Hematopoietic multipotent progenitor cell treated with erythropoietin and hydrocortisone succinate and interleukin-3 and kit ligand, for 15 days (in vitro differentiated cells): ENCODE results near the gene CEACAM1.
"Not testable (repeated sequence)": the region's sequence is repeated elsewhere in the genome, so short reads cannot be mapped to it uniquely, and the experiment has no call there.

Source experiments
- DNase-seq: peaks from one replicate; pipeline ENCODE4 v3.0.0-alpha.2; 2015; ENCODE audit warnings: low spot score

The CEACAM1 gene

DNA sequence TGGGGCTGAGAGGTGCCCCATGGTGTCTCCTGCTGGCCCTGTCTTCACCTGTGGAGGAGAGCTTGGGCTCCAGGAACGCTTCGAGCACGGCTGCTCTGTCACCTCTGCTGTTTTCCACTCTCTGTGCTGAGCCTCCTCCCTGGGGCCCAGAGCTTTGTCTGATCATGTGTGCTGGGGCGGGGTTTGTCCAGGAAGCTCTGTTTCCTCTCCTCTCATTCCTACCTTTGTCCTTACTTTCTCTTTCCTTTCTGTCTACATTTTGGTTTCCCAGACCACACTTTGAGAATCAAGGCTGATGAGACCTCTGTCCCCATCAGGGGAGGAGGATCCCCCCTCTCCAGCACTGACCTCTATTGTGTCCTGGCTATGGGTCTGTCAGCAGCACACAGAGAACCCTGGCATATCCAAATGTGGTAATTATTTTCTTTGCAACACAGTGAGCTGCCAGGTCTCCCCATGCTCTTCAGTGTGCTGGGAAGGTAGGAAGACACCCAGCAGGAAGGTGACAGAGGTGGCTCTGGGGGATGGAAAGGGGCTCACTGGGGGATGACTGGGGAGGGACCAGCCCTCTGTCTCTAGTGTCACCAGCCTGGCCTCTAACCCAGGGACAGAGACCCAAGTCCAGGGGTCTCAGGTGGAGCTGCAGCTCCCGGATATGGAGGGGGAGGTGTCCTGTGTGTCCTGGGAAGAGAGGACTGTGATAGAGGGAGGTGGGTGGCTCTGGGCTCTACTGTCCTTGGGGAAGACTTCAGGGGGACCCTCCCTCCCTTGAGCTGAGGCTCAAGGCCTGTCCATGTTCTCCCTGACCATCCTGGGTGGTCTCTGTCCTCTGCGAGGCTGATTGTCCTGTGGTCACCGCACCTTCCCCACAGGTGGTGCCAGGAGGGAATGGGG is at the start of gene CEACAM1:
CEACAM1 (minus strand) TSS at position 128 of the 894 bp plus-strand sequence; CDS start at position 21, 107 bp downstream.
- DNase-seq: no peak

DNA sequence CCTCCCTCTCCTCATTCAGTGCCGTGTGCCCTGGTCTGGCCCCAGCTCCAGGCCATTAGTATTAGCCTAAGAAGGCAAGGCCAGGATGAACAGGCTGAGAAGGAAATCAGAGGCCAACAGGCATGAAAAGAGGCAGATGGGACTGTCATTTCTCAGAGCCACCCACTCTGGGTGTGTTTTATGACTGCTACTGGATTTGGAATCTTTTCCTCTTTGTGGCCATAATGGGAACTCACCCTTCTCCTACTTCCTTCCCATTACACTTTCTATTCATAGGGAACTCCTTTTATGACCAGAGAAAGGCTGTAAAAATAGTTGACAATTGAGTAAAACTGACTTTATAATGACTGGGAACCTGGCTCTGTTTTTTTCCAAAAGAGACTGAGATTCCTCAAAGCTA is 48.7 kb upstream of the CEACAM1 start:
- DNase-seq: no peak

DNA sequence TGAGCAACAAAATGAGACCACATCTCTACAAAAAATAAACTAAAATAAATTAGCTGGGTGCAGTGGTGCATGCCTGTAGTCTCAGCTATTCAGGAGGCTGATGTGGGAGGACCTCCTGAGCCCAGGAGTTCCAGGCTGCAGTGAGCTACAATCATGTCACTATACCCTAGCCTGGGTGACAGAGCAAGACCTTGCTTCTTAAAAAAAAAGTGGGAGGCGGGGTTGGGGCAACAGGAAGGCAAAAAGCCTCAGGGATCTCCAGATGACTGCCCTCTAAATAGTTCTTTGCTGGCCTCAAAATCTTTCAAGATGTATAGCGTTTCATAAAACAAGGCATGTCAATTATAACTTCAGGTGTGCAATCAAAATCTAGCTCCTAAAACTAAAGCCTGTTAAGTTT is 48.0 kb upstream of the CEACAM1 start:
- no peak for DNase-seq

DNA sequence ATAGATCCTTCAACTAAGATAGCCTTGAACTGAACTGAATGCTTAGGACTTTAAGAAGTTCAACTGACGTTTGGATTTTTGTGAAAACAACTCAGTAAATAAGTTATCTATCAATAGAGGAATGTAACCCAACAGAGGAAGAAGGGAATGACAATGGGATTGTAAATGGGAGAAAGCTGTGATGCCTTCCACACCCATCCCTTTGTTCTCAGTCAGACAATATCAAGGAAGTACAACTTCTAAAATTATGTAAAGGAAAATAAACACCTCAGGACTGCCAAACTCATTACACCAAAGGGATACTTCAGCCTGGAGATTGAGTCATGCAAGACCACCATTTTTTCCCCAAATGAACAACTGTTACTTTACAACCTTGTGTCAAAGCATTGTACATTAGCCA is 45.4 kb upstream of the CEACAM1 start:
- DNase-seq: no peak

DNA sequence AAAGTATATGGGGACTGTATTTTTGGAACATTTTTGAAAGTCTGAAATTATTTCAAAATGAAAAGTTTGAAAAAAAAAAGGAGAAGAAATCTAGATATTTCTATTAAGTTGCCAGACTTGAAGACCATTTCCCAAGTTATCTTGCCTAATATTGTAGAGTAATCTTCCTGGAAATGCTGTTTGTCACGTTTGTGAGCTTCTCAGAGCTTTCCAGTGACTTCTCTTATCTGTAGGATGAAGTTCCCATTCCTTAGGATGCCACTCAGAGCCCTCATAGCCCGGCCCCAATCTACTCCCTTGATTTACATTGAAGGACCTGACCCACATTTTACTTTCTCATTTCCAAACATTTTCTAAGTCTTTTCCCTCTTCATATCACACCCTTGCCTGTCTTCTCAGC is 42.8 kb upstream of the CEACAM1 start:
- no peak for DNase-seq

DNA sequence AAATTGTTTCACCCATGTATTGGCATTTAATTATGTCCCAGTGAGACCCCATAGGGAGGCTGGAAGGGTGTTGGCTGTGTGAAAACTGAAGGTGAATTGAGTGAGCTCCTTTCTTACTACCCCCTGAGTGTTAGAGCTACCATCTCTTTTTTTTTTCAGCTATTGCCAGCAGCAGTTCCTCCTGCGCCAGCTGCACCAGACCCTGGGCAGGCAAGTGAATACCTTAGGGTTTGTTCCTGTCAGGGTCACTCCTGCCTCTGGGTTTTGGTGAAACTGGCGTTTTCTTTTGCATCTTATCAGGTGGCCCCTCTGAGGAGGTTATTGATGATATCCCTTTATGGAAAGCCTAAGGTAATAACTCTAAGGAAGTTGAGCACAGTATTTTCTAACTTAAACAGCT is 40.9 kb upstream of the CEACAM1 start:
- no peak for DNase-seq

DNA sequence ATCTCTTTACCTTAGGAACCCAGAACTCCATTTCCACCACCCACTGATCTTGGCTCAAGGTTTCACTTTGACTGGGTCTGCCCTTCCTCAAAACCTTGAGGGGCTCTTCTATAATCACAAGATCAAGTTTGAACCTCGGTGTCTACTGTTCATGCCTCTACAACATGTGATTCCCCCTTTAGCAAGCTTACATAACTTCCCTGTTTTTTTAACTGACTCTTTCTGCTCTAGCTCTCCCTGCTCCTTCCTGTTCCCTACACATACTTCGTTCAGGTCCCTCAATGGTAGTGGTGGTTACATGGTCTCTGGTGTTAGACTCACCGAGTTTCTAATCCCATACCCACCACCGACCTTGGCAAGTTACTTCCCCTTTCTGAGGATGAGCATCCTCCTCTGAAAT is 39.7 kb upstream of the CEACAM1 start:
- DNase-seq: no peak

DNA sequence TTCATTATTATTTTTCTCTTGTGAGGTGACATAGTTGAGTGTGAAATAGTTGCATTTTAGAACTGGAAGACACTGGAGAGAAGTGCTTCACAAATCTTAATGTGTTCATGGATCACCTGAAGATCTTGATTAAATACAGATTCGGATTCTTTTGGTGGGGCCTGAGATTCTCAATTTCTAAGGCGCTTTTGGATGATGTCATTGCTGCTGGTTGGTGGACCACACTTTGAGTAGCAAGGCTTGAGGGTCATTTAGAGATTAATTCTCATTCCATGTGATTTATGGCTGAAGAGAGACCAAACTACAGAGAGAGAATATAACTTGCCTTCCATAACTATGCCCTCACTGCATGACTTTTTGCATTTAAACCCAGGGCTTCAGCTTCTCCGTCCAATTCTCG is 39.3 kb upstream of the CEACAM1 start:
- no peak for DNase-seq

DNA sequence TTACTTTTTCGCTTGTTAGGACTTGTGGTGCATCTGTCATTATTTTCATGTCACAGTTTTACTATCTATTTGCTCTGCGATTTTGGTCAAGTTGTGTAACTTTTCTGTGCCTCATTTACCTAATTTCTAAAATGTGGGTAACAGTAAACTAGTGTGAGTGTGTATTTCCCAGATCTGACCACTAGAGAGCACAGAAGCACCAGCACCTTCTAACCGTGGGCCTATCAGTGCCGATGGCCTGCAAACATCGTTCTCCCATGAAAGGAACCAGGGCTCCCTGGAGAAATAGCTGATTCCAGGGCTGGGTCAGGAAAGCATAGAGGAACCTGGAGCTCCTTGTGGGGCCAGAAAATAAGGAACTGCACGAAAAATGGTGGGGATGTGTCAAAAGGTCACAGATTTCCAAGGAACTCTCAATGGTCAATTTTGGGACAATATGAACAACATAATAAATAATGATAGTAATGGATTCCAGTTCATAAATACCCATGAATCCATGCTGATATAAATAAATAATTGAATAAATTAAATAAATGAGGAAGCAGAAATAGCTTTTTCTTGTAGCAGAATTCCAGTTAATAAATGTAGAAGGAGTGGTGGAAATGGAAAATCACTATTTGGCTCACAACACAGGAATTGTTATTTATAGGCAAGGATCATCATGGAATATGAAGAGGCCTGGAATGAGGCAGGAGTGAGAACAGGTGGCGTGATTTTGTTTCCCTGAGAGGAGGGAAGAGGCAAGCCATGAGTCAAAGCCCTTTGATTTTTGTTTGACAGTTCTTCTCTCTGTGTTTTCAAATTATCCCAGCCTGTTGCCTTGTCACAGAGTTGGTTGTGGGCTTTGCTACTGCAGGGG is 35.3 kb upstream of the CEACAM1 start:
- no peak for DNase-seq

DNA sequence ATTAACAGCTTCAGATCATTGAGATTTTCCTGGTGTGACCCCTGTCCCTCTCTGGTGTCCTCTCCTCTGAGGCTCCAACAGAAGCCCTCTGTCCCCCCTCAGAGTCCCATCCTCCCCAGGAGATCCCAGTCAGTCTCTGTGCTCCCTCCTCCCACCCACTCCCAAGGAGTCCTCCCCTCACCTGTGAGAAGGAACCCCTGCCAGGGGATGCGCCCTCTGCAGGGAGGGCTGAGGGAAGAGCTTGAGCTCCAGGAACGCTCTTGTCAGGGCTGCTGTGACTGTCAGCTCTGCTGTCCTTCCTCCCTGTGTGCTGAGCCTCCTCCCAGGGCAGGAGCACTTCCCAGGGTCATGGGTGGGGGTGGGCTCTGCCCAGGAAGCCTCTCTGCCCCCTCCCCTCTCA is 33.2 kb upstream of the CEACAM1 start:
- no peak for DNase-seq

DNA sequence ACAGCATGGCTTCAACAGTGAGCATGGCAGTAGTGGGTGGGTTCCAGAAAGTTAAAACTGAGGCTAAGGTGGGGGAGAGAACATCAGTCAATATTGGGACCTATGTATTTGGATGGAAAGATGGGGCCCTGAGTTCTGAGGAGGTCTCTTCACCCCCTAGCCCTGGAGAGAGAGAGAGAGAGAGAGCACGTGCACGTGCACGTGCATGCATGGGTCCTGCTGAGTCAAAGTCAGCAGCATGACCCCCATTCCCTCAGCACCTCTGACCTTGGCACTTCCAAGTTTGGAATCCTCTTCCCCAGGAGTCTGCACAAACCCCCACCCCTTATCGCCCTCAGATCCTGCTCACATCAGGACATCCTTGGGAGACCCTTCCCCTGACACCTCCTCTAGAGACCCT is 32.5 kb upstream of the CEACAM1 start:
- DNase-seq: no peak

DNA sequence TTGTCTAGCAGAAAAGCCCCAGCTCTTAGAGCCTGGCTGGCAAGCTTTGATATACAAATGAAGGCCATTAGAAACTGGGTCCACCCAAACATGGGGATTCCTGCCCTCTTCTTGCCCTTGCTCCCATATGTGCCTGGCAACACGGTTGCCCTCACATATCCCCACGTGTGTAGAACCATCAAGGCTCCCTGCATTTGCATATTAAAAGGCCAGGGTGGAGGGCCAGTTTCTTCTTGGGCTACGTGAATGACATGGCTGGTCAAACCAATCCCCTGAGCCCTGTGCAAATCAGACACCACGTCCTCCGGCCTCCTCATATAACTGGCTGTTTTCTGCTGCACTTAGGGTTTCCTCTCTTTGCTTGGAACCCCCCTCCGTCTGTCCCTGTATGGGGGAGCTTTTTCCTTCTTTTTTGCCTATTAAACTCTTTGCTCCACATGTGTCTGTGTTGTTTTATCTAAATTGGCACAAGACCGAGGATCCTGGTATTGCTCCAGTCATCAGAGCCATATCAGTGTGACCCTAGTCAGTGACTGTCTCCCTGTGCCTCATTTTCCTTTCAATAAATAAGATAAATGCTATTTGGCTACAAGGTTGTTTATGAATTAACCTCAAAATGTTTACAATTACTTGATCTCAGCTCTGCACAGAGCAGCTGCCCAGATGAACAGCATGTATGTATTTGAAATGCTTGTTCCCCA is 30.3 kb upstream of the CEACAM1 start:
- no peak for DNase-seq

DNA sequence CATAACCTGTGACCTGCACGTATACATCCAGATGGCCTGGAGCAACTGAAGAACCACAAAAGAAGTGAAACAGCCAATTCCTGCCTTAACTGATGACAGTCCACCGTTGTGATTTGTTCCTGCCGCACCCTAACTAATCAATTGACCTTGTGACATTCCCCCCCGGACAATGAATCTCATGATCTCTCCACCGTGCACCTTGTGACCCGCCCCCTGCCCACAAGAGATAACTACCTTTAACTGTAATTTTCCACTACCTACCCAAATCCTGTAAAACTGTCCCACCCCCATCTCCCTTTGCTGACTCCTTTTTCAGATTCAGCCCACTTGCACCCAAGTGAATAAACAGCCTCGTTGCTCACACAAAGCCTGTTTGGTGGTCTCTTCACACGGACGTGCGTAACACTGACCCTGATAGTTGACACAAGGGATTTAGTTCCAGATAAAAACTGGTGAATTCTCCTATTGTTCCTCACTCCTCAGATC is 29.1 kb upstream of the CEACAM1 start:
- DNase-seq: not testable (repeated sequence)

DNA sequence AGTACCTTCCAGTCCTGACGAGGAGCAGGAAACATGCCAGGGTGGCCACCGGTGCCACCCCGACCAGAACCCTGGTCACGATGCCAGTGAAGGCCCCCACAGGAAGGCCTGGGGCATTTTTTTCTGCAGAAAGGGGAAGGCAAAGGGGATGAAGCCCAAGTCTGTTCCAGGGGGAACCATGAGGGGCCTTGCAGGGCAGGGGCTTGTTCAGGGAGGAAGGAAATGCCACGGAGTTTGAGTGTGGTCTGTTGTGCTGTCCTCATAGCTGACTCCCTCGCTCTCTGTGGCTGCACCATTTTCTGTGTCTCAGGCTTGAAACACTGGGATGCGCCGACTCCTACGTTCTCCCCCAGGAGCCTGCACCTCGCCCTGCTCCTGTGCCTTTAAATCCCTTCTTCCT is 27.5 kb upstream of the CEACAM1 start:
- DNase-seq: no peak

DNA sequence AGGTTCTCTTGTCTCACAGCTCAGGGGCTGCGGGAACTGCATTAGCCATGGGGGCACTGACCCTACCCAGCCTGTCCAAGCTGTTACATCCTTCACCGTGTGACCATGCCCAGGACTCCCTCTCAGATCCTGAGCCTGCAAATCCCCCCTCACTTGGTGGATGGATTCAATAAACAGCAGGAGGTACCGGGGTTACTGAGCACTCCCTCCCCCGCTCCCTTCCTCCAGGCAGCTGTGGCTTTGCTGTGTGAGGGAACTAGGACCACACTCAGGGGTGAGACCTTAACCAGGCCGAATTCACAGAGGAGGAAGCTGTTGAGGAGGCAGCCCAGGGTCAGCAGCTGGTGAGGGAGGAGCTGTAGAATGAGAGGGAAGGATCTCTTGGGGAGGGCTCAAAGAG is 27.0 kb upstream of the CEACAM1 start:
- DNase-seq: no peak

DNA sequence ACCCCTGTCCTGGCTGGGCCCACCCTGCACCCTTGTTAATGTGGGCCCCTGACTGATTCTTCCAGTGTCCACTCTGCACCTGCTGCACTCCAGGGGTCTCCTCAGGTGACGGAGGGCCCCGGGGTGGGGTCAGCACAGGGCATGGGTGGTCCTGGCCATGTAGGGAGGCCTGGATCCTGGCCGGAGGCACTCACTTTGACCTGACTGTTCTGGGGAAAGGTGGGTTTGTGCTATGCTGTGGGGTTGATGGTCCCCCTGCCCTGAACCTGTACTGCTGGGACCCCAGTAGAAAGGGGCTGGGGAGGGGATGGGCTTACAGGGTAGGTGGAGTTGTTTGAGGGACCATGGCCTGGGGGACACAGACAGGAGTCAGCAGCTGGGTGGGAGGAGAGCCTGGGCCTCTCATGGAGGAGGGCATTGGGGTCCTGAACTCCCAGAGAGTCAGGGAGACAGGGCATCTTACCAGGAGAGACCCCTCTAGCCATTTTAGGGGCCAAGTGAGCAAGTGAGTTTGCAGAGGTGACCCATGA is 25.8 kb upstream of the CEACAM1 start:
- DNase-seq: no peak

DNA sequence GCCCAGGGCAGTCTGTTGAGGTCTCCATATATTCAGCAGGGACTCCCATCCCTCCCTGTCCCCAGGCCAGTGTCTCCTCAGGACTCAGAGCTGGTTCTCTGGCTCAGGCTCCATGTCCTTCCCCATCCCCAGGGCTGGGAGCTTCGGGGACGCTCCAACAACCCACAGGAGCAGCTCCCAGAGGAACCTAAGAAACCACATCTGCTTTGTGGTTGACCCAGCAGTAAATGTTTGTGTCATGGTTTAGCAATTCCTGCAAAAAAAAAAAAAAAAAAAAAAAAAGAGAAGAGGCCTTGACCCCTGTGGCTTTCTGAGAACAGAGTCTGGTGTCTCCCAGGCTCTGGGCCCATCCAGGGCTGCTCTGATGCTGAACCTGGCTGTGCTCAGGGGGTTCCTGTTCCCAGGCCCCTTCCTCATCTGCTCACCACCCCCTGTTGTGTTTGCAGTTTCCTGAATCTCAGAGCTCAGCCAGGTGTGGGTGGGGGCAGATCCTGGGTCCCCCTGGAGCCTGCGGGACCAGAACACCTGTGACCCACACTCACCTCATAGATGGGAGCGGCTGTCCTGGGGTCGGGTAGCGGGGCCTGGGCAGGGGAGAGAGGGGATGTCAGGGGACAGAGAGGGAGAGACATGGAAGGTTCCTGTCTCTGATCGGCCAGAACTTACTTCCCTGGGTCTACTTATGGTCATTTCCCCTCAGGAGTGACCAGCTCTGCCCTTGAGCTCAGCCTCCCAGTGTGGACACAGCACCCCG is 25.2 kb upstream of the CEACAM1 start:
- DNase-seq: no peak

DNA sequence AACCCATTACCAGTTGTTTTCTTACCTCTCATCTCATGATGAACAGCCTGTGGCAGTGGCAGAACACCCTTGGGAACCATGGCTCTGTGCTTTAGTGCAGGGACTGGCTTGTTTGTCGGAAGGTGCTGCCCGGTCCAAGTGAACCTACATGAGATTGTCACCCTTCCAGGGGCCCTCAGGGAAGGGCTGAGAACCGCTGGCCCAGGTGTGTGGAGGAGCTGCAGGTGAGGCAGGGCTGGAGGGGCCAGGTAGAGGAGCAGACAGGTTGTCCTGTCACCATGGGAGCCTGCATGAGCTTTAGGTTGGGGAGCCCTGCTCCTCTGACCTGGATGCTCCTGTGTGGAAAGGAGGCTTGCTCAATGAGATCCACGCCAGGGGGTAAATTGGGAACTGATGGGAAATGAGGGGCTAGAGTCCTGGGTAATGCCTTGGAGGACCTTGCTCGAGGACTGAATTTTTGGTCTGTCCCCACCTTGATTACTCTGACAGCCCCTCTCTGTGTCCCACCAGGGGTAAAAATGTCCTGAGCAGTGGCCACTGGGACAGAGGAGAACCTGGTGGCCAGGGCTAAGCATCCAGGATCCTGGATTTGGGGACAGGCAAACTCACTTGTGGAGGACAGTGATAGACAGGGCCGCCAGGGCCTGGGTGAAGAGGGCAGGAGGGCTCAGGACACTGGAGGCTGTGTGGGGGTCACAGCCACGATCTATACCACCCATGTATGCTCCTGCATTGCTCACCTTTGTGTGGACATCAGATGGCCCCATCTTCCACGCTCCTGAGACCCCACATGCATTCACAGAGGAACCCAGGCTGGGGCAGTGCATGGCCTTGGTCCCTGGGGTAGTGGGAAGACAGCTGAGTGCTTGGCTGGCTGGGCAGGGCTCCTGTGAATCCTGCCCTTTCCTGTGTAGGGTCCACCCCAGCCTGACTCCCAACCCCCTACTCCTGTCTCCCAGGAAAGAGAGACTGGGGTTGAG is 24.1 kb upstream of the CEACAM1 start:
- no peak for DNase-seq

DNA sequence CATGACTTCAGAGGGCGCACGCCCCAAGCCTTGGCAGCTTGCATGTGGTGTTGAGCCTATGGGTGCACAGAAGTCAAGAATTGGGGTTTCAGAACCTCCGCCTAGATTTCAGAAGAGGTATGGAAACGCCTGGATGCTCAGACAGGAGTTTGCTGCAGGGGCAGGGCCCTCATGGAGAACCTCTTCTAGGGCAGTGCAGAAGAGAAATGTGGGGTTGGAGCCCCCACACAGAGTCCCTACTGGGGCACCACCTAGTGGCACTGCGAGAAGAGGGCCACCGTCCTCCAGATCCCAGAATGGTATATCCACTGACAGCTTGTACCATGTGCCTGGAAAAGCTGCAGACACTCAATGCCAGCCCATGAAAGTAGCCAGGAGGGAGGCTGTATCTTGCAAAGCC is 22.2 kb upstream of the CEACAM1 start:
- not testable (repeated sequence) for DNase-seq

DNA sequence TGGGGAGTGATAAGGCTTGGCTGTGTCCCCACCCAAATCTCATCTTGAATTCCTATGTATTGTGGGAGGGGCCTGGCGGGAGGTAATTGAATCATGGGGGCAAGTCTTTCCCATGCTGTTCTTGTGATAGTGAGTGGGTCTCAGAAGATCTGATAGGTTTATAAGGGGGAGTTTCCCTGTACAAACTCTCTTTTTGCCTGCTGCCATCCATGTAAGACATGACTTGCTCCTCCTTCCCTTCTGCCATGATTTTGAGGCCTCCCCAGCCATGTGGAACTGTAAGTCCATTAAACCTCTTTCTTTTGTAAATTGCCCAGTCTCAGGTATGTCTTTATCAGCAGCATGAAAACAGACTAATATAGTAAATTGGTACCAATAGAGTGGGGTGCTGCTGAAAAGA is 20.8 kb upstream of the CEACAM1 start:
- not testable (repeated sequence) for DNase-seq
